ENCODE results near the gene MDFIC.

MDFIC gene

GRCh38 chr7:115019882-115020605 lies 98.2 kb downstream of the MDFIC start:
- Histone ChIP-seq H3K4me3 (ENCODE audit: low read depth, low read length) (no peak overlapping the region), H3K36me3 (no peaks in the 10 kb centered on the region), H3K27me3 (ENCODE audit: insufficient read depth, low read depth, severe bottlenecking) (no peaks in the 10 kb centered on the region), H3K9me3 (ENCODE audit: severe bottlenecking) (no peaks in the 10 kb centered on the region), H3K27ac (no peak overlapping the region)
- no peak for DNase-seq
- no peak for TF ChIP-seq CTCF (IDR thresholded peaks at IDR 0.05; ENCODE audit: low read depth, low read length)

- no peaks in the 10 kb centered on the region for H3K36me3 ChIP-seq
- no peak for TF ChIP-seq CTCF (IDR thresholded peaks at IDR 0.05; ENCODE audit: low read depth, low read length)
- H3K4me3 ChIP-seq (ENCODE audit: low read depth, low read length) = no peak overlapping the region
- H3K27me3 ChIP-seq (ENCODE audit: insufficient read depth, low read depth, severe bottlenecking) = no peaks in the 10 kb centered on the region
- no peaks in the 10 kb centered on the region for H3K9me3 ChIP-seq (ENCODE audit: severe bottlenecking)
- no peak for DNase-seq
- H3K27ac ChIP-seq = no peak overlapping the region
Observed at GRCh38 chr7:115023219-115023618, 101.3 kb downstream of the MDFIC start.

GRCh38 chr7:115024276-115024675 lies 102.4 kb downstream of the MDFIC start:
- no peak for DNase-seq
- no peak for TF ChIP-seq CTCF (IDR thresholded peaks at IDR 0.05; ENCODE audit: low read depth, low read length)

GRCh38 chr7:115032715-115033703 lies 111.1 kb downstream of the MDFIC start:
- Histone ChIP-seq H3K4me3 (ENCODE audit: low read depth, low read length) (no peak overlapping the region), H3K36me3 (no peaks in the 10 kb centered on the region), H3K9me3 (ENCODE audit: severe bottlenecking) (no peaks in the 10 kb centered on the region), H3K27me3 (ENCODE audit: insufficient read depth, low read depth, severe bottlenecking) (no peaks in the 10 kb centered on the region), H3K27ac (no peak overlapping the region)
- DNase-seq = no peak
- TF ChIP-seq CTCF (IDR thresholded peaks at IDR 0.05; ENCODE audit: low read depth, low read length) = no peak

More at GRCh38 chr7:115024276-115024675, 102.4 kb downstream of the MDFIC start:
- H3K36me3 ChIP-seq = no peaks in the 10 kb centered on the region
- no peaks in the 10 kb centered on the region for H3K9me3 ChIP-seq (ENCODE audit: severe bottlenecking)
- no peaks in the 10 kb centered on the region for H3K27me3 ChIP-seq (ENCODE audit: insufficient read depth, low read depth, severe bottlenecking)
- 0 out of 2 replicates have a peak overlapping the region, but pooled peaks have one; percentile 24 for H3K27ac ChIP-seq
- H3K4me3 ChIP-seq (ENCODE audit: low read depth, low read length) = no peak overlapping the region

- no peaks in the 10 kb centered on the region for H3K36me3 ChIP-seq
- H3K9me3 ChIP-seq (ENCODE audit: severe bottlenecking) = no peaks in the 10 kb centered on the region
- TF ChIP-seq CTCF (IDR thresholded peaks at IDR 0.05; ENCODE audit: low read depth, low read length) = no peak
Observed at GRCh38 chr7:115033917-115034459, 112.1 kb downstream of the MDFIC start.

More at GRCh38 chr7:115033917-115034459, 112.1 kb downstream of the MDFIC start:
- H3K27me3 ChIP-seq (ENCODE audit: insufficient read depth, low read depth, severe bottlenecking) = no peaks in the 10 kb centered on the region
- no peak overlapping the region for H3K4me3 ChIP-seq (ENCODE audit: low read depth, low read length)
- no peak for DNase-seq
- H3K27ac ChIP-seq = no peak overlapping the region
